NT2/D1 (cell line): ENCODE results near the gene USP15.

Experiments used
- SUZ12 ChIP-seq: IDR thresholded peaks from 2 replicates; pipeline ENCODE4 v1.6.1; 2011; ENCODE audit not compliant: insufficient read length, insufficient read depth; ENCODE audit errors: extremely low read depth
- YY1 ChIP-seq: IDR thresholded peaks from 2 replicates; pipeline ENCODE4 v1.6.1; 2011; ENCODE audit not compliant: insufficient read length, insufficient read depth
- ZNF274 ChIP-seq: IDR thresholded peaks from 2 replicates; pipeline ENCODE4 v1.6.1; 2011; ENCODE audit warnings: mild to moderate bottlenecking, low read depth, low read length

DNA sequence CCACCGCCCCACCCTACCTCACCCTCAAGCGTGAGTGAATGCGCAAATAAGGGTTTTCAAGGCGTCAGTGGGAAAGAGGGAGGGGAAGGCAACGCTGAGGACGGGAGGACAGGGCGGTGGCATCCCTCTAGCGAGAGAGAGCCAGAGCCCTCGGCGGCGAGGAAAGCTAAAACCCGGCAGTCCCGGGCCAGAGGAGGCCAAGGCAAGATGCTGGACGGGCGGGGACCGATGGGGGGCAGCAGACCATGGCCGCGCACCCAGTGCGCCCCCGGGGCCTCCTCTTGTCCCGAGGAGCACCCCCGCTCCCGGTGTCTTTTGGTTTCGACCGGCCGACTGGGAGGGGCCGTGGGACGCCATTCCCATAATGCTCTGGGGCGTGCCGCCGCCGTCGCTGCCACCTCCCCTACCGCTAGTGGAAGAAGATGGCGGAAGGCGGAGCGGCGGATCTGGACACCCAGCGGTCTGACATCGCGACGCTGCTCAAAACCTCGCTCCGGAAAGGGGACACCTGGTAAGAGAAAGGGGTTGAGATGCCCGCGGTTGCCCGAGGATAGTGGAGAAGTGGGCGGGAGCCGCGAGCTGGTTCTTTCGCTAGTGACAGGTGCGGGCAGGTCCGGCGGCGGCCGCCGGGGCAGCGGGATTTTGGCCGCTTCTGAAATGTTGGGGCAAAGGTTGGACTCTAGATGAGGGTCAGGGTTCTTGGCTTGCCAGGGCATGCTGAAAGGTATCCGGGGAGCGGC lies at the start of gene USP15:
- TF ChIP-seq SUZ12, result no peak
- peak; percentile 81 for TF ChIP-seq YY1
- TF ChIP-seq ZNF274, result no peak
